Kidney (tissue), 14 donors: ENCODE measurements around the gene ZNF337. TPM values are rescaled to one million over a fixed set of nuclear protein-coding genes. Genes with fewer than 3 reads are reported as not detected.
"Not testable (repeated sequence)": the region's sequence is repeated elsewhere in the genome, so short reads cannot be mapped to it uniquely, and the experiment has no call there.

Experiments used
- DNase-seq, 5 donors: peaks; one replicate each; pipeline ENCODE4 v3.0.0-alpha.2; 2013 to 2020
- FAIRE-seq: peaks from 2 replicates; lab custom pipeline; 2012; peaks lifted over from hg19 to GRCh38; lab: Jason Lieb, UNC
- H3K27ac ChIP-seq, 2 donors: one replicate each; pipeline ENCODE4 v1.7.0; 2013; ENCODE audit warnings: low read depth in 2 of 2, low read length in 2 of 2, inconsistent platforms in 1 of 2
- H3K27me3 ChIP-seq: one replicate; pipeline ENCODE4 v1.7.1; 2013; ENCODE audit warnings: low read length, inconsistent platforms; ENCODE audit not compliant: control insufficient read depth, insufficient read depth
- H3K36me3 ChIP-seq, 3 donors: one replicate each; pipeline versions ENCODE4 v1.7.0 to v1.7.1; 2013; ENCODE audit warnings: low read length in 3 of 3, control low read depth in 1 of 3, inconsistent platforms in 1 of 3; ENCODE audit not compliant: insufficient read depth in 3 of 3, control insufficient read depth in 2 of 3
- H3K4me1 ChIP-seq, 3 donors: one replicate each; pipeline versions ENCODE4 v1.7.0 to v1.7.1; 2013; ENCODE audit warnings: low read length in 3 of 3, inconsistent platforms in 1 of 3, low read depth in 1 of 3; ENCODE audit not compliant: control insufficient read depth in 2 of 3, insufficient read depth in 2 of 3
- H3K4me3 ChIP-seq, 3 donors: one replicate each; pipeline versions ENCODE4 v1.7.0 to v1.8.1; 2013; ENCODE audit warnings: low read length in 3 of 3, control low read depth in 1 of 3, inconsistent platforms in 1 of 3
- H3K9ac ChIP-seq, 3 donors: one replicate each; pipeline versions ENCODE4 v1.7.0 to v1.7.1; 2013; ENCODE audit warnings: low read length in 3 of 3, control low read depth in 1 of 3, inconsistent platforms in 1 of 3
- H3K9me3 ChIP-seq, 3 donors: one replicate each; pipeline versions ENCODE4 v1.7.0 to v1.7.1; 2013; ENCODE audit warnings: low read length in 3 of 3, control low read depth in 1 of 3, inconsistent platforms in 1 of 3; ENCODE audit not compliant: control insufficient read depth in 2 of 3, insufficient read depth in 1 of 3
- CTCF ChIP-seq: IDR thresholded peaks from 3 replicates; pipeline ENCODE4 v1.5.1; 2012; ENCODE audit warnings: mild to moderate bottlenecking, moderate library complexity, borderline replicate concordance; ENCODE audit not compliant: insufficient read depth; ENCODE audit errors: extremely low read depth
- intact Hi-C: fragments of 100-400 bp; cut with DNase I; formaldehyde crosslinking; loops from one replicate; pipeline ENCODE4 v1.11.1; 2022
- polyA plus RNA-seq: library from polyadenylated mRNA; stranded (reverse); fragments of 350-450 nt; fragmentation: Illumina TruSeq; extraction: RNeasy Lipid Tissue Mini Kit (QIAGEN cat#74804); gene quantifications from one replicate; pipeline ENCODE4 v1.2.3, GENCODE V29; 2014; ENCODE audit warnings: low read depth, low replicate concordance; ENCODE audit not compliant: insufficient read depth
- total RNA-seq: library from RNA; stranded (reverse); fragmentation: NEBNext Ultra II Directional; extraction: Animal tissue kit (Norgen Biotek cat#: 25700); gene quantifications from one replicate; pipeline ENCODE4 v1.2.1, GENCODE V29; 2021
- donor health status: control.
- donor health status: control.
- donor health status: control.
- donor health status: control.
- donor health status: control.
- donor health status: DM: yes; HTN: yes; CAD: no.
- donor health status: Normal renal cell carcinoma (clear cell type).

The ZNF337 gene
- total and polyA plus RNA-seq, 2 donors from 2014 or later: 9.2 to 17.1 TPM

GRCh38 chr20:25685276-25686080 is 11.2 kb downstream of the ZNF337 start:
- Histone ChIP-seq H3K27ac (no peak overlapping the region), H3K9ac (no peak overlapping the region), H3K4me1 (no peaks in the 10 kb centered on the region), H3K36me3 (peaks cover 0 to 9% (median 8%) of the 10 kb centered on the region in 3 donors), H3K4me3 (no peak overlapping the region), H3K9me3 (no peaks in the 10 kb centered on the region), H3K27me3 (no peaks in the 10 kb centered on the region)
- FAIRE-seq (no peak), DNase-seq (no peak)
- intact Hi-C loops: no loop called here
- TF ChIP-seq CTCF: no peak

GRCh38 chr20:25683826-25684225 is 12.8 kb downstream of the ZNF337 start:
- H3K4me1 ChIP-seq, H3K4me3 ChIP-seq, FAIRE-seq, H3K27me3 ChIP-seq, H3K9ac ChIP-seq, H3K27ac ChIP-seq, DNase-seq, intact Hi-C loops, H3K9me3 ChIP-seq: not testable (repeated sequence)
- peaks cover 0 to 14% (median 10%) of the 10 kb centered on the region in 3 donors for H3K36me3 ChIP-seq

GRCh38 chr20:25683050-25683449 is 13.6 kb downstream of the ZNF337 start:
- Histone ChIP-seq H3K9ac (no peak overlapping the region), H3K4me1 (no peaks in the 10 kb centered on the region), H3K27me3 (no peaks in the 10 kb centered on the region), H3K27ac (no peak overlapping the region), H3K9me3 (no peaks in the 10 kb centered on the region), H3K36me3 (peaks cover 0 to 19% (median 10%) of the 10 kb centered on the region in 3 donors), H3K4me3 (no peak overlapping the region)
- no peak for FAIRE-seq
- intact Hi-C loops: no loop called here
- no peak for TF ChIP-seq CTCF
- no peak for DNase-seq

GRCh38 chr20:25676164-25676809 is 20.4 kb downstream of the ZNF337 start:
- Histone ChIP-seq H3K9me3 (no peaks in the 10 kb centered on the region), H3K4me3 (no peak overlapping the region), H3K4me1 (no peaks in the 10 kb centered on the region), H3K36me3 (peaks cover 17 to 50% (median 32%) of the 10 kb centered on the region in 3 donors), H3K9ac (no peak overlapping the region), H3K27me3 (no peaks in the 10 kb centered on the region), H3K27ac (no peak overlapping the region)
- intact Hi-C loops: no loop called here
- no peak for TF ChIP-seq CTCF
- FAIRE-seq (no peak), DNase-seq (no peak)
